A673 (cell line): ENCODE measurements around the gene EPHA6.

Experiments
- CTCF ChIP-seq: fragments of 300-800, 200-600 bp; sonication (generic); conservative IDR thresholded peaks from 2 replicates; pipeline ENCODE4 v1.5.1; 2017; ENCODE audit warnings: low read depth, mild to moderate bottlenecking, antibody characterized with exemption, low read length, moderate library complexity, mixed read lengths
- EZH2 ChIP-seq: fragments of 200-600 bp; sonication (generic); IDR thresholded peaks from 2 replicates; pipeline ENCODE4 v1.6.1; 2017; ENCODE audit warnings: borderline replicate concordance, low read depth, mild to moderate bottlenecking, mixed read lengths, antibody characterized with exemption, low read length; ENCODE audit not compliant: poor library complexity, severe bottlenecking

DNA sequence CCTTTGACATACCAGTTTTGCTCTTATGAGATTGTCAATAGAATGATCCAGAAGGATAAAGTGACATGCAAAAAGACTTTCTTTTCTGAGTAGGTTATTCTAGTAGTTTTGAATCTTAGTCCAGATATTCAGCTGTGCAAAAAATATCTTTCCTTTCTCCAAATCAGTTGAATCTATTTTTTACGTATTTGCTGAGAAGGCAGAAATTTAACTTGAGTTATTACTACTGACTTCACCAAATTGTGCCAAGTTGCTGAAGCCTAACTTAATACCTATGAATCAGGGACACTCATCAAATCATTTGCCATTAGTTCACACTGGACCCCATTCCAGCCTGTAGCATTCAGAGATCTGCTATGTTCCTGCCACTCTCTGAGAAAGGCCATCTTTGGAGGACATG is 215.6 kb downstream of the EPHA6 start:
- no peak for TF ChIP-seq EZH2
- TF ChIP-seq CTCF: no peak
